Measurements from ENCODE around the gene NDUFV3.
"Not testable (repeated sequence)": the region's sequence is repeated elsewhere in the genome, so short reads cannot be mapped to it uniquely, and the experiment has no call there.

Gene NDUFV3

GRCh38 chr21:42937960-42938605 lies 45.0 kb downstream of the NDUFV3 start:
- no peak for DNase-seq

GRCh38 chr21:42938606-42938995 lies 45.5 kb downstream of the NDUFV3 start:
- not testable (repeated sequence) for DNase-seq

DNA sequence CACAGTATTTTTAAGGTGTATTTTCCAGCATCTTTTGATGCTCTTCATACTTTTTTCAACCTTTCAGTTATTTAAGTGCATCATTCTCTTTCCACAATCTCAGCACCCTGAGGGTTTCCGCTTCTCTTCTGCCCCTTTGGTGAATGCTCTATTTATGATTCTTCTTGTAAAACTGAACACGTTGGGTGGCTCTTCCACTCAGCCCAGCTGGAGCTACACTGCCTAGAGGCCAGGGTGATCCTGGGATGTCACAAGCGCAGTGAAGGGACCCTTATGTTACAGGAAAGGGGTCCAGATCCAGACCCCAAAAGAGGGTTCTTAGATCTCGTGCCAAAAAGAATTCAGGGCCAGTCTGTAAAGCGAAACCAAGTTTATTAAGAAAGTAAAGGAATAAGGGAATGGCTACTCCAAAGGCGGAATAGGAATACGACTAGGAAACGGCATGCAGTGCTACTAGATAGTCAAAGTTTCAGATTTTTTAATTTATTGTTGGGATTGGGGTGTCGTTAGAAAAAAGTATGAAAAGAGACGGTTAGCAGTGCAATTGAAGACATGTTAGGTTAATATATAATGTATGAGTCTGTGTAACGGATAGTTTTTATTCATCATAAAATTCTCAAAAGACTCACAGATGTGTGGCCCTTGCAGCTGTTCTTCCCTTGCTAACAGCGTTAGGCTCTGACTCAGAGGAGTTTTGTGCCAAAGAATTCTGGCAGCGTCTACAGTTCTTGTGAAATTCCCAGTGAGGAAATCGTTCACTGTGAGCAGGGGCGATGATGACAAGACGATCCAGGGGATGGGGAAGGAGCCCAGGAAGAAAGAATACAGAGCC lies 46.7 kb downstream of the NDUFV3 start:
- no peak for DNase-seq

GRCh38 chr21:42941696-42942085 lies 48.6 kb downstream of the NDUFV3 start:
- no peak for DNase-seq

GRCh38 chr21:42942244-42942643 lies 49.1 kb downstream of the NDUFV3 start:
- DNase-seq, result no peak

DNA sequence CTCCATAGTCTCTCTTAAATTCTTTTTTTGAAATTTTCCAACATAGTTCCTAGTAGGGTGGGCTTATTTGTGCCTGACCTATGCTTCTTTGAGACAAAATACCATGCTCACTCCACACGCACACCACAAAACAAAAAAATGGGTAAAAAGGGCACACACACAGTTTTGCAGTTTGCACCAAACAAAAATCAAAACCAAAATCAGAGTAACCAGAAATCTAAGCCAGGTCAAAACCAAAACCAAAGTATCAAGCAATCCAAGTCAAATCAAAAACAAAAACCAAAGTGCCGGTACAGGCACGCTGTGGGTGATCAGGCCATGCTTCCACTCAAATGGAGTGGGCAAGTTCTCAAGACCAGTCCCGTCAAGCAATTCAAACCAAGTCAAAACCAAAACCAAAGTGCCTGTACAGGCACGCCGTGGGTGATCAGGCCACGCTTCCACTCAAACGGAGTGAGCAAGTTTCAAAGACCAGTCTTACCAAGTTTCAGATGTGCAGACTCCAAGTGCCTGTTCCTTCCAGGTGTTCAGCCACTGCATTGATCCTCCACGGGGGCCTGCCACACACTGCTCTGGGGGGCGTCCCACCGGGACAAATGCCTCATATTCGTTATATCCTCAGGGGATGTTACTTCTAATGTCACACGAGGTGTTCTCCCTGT lies 56.1 kb downstream of the NDUFV3 start:
- DNase-seq, result not testable (repeated sequence)

- DNase-seq, result not testable (repeated sequence)
These were observed 58.1 kb downstream of the NDUFV3 start for GRCh38 chr21:42951193-42951592.

DNA sequence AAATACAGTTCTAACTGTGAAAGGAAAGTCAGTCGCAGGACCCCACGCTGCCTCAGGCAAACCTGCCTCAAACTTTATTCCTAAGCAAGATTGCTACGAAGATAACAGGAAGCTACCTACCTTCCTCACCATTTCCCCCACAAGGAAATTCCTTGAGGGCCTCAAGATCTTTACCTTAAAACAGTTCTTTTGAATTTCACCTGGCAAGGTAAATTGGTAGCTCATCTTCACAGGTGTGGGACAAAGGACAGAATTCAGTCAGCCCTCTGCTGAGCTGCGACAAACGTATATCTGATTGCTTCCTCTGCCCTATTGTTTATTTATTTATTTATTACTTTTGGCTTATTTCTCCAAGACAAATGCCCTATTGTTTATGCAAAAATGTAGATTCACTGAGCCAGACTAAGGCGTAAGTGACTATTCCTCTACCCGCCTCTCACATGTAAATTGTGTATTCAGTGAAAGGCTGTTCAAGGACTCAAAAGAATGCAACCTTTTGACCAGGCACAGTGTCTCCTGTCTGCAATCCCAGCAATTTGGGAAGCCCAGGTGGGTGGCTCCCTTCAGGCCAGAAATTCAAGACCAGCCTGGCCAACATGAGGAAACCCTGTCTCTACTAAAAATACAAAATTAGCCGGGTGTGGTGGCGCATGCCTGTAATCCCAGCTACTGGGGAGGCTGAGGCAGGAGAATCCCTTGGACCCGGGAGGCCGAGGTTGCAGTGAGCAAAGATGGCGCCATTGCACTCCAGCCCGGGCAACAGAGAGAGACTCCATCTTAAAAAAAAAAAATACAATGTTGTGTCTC lies 63.9 kb downstream of the NDUFV3 start:
- DNase-seq, result no peak

DNA sequence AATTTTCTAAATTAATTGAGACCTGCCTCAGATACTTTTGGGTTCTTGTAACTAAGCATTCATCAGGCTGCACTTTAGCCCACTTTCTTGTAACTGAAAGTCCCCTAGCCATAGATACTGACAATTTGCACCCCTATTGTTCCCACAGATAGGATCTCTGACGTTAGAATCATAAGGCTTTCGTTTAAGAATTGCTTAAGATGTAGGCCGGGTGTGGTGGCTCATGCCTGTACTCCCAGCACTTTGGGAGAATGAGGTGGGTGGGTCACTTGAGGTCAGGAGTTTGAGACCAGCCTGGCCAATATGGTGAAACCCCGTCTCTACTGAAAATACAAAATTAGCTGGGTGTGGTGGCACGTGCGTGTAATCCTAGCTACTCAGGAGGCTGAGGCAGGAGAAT lies 65.0 kb downstream of the NDUFV3 start:
- DNase-seq, result not testable (repeated sequence)

DNA sequence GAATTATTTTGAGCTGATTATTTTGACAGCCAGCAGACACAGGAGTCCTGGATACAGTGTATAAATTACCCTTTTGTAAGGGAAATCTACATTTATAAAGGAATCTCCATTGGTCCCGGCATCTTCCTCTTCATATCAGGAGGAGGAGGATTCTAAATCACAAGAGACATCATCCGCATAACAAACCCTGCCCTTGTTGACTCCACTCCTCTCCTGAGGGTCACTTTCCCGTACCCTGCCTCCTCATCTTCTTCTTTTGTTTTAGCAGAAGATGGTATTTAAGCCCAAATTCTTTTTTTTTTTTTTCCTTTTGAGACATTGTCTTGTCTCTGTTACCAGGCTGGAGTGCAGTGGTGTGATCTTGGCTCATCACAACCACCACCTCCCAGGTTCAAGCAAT lies 66.6 kb downstream of the NDUFV3 start:
- DNase-seq, result no peak

- no peak for DNase-seq
These were observed 69.4 kb downstream of the NDUFV3 start for GRCh38 chr21:42962380-42963007.
